GM21717 (cell line): ENCODE measurements around the gene CAMK4.
"Not testable (repeated sequence)": the region's sequence is repeated elsewhere in the genome, so short reads cannot be mapped to it uniquely, and the experiment has no call there.

Source experiments
- ATAC-seq: cut with Tn5 transposase; IDR thresholded peaks from one replicate; pipeline ENCODE4 v1.9.1; 2021; ENCODE audit warnings: mild to moderate bottlenecking, moderate library complexity; ENCODE audit not compliant: unreplicated experiment

CAMK4 gene

DNA sequence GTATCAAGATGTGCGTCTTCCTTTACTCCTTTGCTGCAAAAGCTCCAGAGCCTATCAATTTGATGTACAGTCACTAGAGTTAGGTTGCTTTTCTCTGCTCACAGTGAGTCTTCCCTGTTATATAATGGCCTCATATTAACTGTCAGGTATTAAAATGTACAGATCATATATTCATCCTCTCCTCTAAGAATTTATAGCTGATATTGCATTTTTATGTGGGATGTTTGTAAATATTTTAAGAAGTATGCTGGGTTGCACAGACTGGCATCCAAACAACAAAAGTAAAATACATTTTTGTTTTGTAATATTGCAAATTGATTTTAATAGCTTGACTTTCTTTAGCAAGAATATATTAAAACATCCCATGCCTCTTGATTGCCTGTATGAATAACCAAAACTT is 148.6 kb downstream of the CAMK4 start:
- no peak for ATAC-seq

- no peak for ATAC-seq
Observed at GRCh38 chr5:111374380-111374779, 150.2 kb downstream of the CAMK4 start.

DNA sequence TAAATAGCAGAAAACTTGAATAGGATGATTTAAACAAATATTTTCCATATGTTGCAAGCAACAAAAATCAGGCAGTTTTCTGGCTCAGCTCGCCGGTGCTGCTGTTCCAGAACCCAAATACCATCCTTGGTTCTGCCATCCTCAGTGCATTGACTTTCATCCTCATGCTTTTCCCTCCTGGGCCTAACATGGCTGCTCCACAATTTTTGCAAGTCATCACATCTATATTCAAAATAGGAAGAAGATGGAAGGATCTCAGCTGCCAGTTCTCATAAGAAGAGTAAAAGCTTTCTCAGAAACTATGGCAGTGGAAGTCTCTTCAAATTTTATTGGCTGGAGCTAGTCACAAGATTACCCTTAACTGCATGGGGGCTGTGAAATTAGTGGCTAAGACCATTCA is 151.5 kb downstream of the CAMK4 start:
- no peak for ATAC-seq

DNA sequence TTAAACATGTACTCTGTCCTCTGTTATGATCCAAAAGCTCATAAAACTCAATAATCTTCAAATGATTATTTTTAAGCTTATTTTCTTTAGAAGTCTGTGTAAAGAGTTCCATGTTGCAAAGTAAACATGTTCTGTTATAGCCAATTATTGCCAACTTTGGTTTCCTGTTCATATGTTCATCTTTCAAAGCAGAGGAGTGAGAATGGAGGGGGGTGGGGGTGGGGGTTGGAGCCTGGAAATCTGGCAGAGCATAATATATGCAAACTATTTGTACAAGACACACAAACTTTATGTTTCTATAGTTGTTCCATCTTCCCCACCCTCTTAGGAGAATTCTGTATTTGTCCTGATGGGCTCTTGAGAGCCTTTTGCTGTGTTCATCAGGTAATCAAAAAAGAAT is 153.1 kb downstream of the CAMK4 start:
- ATAC-seq: no peak

DNA sequence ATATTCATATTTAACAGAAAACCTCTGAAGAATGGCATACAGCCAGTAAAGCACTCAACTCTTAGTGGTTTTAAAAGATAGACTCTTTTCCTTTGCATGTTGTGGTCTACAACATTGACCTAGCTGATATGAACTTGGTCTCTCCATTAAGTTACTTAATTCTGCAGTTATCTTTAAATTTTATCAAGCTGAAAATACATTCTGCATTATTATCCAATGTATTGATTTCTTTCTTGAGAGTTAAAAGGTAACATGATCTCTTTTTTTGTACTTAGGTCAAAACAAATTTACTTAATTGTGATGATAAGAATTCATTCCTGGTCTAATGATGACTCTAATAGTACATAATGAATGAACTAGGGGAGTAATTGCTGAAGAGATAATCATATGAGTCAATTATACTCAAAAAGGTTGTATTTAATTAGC is 155.2 kb downstream of the CAMK4 start:
- no peak for ATAC-seq

GRCh38 chr5:111383288-111383970 is 159.2 kb downstream of the CAMK4 start:
- no peak for ATAC-seq

GRCh38 chr5:111384220-111384619 is 160.0 kb downstream of the CAMK4 start:
- no peak for ATAC-seq

DNA sequence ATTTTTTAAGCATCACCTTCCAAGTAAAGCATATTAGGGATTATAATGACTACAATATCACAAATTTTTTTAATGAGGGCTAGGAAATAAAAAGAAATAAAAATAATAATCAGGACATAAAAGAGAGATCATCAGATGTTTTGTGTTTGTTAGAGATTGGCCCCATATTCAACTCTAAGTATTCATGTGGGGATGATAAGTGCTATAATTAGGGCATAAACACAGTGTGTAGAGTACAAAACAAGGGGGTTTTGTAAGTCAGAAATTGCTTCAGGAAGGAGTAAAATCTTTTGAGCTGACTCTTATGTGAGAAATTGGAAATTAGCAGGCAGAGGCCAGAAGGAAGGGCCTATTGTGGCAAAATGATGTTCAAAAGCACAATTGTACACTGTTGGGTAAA is 160.9 kb downstream of the CAMK4 start:
- ATAC-seq: no peak

- ATAC-seq: no peak
Observed at GRCh38 chr5:111385970-111386831, 162.0 kb downstream of the CAMK4 start.

DNA sequence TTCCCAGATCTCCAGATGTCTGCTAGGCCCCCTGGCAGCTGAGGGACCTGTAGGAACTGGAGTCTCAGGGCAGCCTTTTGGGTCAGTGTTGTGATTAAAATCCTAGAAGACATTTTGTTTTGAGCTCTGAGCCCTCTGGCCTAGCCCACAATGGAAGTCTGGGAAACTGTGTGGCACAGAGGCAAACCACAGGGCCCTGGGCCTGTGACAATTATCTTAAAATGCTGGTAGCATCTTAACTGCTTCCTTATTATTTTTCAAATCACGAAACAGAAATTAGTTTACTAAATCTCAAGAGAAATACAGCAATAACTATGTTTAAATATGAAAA is 162.6 kb downstream of the CAMK4 start:
- ATAC-seq: no peak

DNA sequence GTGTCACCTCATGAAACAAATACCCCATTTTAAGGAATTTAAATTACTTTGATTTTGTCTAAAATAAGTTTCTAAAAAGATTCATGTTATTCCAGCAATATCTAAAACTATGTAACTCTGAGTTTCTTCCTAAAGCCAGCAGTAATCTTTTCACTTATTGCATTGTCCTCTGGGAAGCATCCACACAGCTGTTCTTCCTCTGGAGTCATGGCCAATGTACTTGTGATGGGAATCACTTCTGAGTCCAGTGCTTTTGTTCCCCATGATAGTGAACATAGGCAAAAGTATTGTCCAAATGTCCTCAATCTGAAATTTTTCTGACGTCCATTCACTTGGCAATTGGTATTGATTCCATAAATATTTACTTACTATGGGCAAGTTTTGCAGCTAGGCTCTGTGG is 163.2 kb downstream of the CAMK4 start:
- no peak for ATAC-seq

DNA sequence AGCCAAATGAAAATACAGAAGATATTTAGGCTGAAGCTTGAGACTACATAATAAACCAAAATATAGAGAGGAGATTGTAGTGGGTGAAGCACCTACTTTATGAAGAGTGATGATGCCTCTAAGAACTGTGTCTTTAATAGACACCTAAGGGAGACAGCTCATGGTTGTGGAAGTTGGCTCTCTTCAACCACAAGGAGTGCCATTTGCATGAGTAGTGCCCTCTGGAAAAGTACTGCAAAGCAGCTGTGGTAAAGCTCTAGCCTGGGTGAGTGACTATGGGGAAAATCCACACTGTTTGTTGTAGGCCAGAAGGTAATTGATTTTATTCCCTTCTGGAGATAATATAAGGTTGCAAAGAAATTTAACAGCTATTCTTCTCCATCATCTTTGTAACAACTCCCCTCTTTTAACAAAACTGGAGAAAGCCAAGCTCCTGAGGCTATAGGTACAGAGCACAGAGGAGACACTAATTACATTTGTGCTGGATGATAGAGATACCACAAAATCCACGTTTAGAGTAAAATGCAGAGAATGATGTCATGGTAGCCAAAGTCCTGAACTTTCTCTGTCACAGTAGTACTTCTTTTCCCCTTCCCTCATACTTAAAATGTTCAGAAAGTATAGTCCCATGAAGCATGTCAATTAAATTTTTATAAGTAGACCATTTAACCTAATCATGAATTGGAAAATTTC is 165.4 kb downstream of the CAMK4 start:
- ATAC-seq: no peak

DNA sequence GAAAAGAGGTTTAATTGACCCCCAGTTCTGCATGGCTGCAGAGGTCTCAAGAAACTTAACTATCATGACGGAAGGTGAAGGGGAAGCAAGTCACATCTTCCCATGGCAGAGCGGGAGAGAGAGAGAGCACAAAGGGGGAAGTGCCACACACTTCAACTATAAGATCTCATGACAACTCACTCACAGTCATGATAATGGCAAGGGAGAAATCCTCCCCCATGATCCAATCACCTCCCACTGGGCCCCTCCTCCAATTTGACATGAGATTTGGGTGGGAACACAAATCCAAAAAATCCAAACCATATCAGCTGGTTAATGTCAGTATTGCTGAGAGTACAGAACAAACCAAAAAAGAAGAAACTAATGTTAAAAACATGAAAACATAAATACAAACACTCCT is 168.0 kb downstream of the CAMK4 start:
- no peak for ATAC-seq

DNA sequence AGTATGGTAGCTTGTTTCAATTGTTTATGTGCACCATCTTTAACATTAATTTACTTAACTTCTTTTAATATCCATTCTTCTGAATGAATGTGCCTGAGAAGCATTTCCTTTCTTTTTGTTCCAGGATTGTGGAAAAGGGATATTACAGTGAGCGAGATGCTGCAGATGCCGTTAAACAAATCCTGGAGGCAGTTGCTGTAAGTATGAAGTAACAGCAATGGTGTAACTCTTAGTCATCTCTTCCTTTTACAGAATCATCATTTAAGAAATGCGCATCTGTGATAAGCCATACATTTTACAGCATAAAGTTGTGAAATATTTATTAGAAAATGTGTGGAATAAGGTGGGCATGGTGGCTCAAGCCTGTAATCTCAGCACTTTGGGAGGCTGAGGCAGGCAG is 170.4 kb downstream of the CAMK4 start:
- ATAC-seq: no peak

DNA sequence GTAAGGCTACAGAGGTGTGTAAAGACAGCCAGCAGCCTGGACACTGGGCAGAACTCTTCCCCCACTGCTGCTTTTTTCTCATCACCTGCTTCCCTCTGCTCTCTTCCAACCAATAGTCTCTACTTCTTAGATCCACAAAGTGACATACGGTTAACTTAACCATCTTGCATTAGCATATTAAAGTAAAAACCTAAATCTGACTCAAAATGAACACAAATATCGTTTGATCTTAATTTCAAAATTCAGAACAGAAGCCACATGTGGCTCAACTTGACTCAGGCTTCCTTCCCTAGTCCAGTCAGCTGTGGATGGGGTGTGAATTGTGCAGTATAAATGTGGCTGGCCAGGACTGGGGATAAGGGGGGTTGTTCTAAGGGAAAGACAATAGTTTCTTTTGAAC is 173.8 kb downstream of the CAMK4 start:
- ATAC-seq: no peak

DNA sequence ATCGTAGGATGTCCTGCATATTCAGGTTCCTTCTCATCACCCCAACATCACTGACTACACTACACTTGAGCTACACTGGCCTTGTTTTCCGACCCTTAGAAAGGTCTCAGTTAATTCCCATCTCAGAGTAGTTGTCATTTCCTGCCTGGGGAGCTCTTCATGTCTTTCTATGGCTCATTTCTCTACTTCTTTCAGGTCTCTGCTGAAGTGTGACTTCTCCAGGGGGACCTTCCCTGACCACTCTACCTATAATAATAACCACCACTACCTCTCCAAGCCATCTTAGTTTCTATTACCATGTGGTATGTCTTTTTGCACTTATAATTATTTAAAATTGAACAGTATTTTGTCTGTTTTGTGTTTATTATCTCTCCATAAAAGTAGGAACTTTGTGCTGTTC is 174.9 kb downstream of the CAMK4 start:
- ATAC-seq: no peak

DNA sequence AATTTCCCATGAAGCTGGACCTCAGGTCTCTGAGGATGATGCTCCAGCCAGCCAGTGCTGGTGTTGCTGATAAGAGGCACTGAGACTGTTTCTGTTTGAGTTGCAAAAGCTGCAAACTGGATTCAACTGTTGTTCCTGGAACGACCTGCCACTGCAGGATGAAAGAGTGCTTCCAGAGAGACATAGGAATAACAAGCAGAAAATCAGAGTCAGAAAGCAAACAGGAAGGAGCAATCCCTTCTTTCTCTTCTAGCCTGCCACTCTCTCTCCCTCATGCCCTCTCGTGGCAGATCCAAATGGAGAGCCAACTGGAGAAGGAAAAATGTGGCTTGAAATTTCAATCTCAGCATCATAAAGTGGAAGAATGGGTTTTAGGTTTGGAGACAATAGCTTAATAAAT is 177.7 kb downstream of the CAMK4 start:
- ATAC-seq: no peak

DNA sequence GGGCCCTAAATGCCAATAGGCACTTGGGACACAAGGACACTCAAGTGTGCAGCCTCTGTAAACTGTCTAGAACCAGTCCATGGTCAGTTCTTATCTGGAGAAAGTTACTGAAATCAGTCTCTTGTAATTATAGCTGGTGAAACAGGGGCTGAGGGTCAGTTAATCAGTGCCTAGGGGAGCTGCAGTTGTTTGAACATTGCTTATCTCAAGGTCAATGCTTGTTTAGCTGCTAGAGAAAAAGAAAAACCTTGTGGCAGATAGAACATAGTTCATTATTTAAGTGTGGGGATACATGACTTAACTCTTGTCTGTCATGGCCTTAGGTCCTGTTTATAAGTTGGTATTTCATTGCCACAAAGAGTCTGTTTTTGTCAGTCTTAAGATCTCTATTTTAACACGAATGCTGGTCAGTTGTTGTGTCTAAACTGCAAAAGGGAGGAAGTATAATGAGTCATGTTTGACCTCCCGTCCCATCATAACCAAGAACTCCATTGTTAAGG is 180.1 kb downstream of the CAMK4 start:
- no peak for ATAC-seq

DNA sequence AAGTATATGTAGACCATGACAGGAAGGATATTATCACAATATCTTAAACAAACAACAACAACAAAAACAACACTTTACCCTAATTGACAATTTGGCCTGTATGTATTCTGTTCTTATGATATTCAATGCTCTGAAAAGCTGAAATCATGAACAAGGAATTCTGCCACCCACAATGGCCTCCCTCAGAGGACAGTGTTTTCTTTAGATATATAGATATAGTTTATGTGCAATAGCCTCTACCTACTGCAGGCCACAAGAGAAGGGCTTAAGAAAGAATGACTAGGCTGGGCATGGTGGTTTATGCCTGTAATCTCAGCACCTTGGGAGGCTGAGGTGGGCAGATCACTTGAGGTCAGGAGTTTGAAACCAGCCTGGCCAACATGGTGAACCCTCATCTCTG is 183.4 kb downstream of the CAMK4 start:
- ATAC-seq: no peak

GRCh38 chr5:111408817-111409216 is 184.6 kb downstream of the CAMK4 start:
- no peak for ATAC-seq

DNA sequence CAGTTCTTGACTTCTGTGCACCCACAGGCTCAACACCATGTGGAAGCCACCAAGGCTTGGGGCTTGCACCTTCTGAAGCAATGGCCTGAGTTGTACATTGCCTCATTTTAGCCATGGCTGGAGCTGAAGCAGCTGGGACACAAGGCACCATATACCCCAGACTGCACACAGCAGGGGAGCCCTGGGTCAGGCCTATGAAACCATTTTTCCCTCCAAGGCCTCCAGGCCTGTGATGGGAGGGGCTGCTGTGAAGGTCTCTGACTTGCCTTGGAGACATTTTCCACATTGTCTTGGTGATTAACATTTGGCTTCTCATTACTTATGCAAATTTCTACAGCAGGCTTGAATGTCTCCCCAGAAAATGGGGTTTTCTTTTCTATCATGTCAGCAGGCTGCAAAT is 185.1 kb downstream of the CAMK4 start:
- ATAC-seq: not testable (repeated sequence)

DNA sequence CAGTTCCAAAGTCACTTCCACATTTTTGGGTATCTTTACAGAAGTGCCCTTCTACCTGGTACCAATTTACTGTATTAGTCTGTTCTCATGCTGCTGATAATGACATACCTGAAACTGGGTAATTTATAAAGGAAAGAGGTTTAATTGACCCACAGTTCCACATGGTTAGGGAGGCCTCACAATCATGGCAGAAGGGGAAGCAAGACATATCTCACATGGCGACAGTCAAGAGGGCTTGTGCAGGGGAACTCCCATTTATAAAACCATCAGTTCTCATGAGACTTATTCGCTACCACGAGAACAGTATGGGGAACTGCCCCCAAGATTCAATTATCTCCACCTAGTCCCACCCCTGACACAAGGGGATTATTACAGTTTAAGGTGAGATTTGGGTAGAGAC is 185.9 kb downstream of the CAMK4 start:
- ATAC-seq: not testable (repeated sequence)
